ENCODE results near the gene AQP10. TPM values are rescaled to one million over a fixed set of nuclear protein-coding genes. Genes with fewer than 3 reads are reported as not detected.

AQP10 gene
- total RNA-seq, 2 donors from 2014 or later = 0.26 TPM; not detected in 1

GRCh38 chr1:154347961-154348360 lies 27.1 kb downstream of the AQP10 start:
- H3K36me3 ChIP-seq (replicated peaks in 1 of 2; ENCODE audit: insufficient read depth in 1 of 2, low read depth in 2 of 2) = peaks cover 0 to 3% of the 10 kb centered on the region in 2 donors

GRCh38 chr1:154348429-154349076 lies 27.7 kb downstream of the AQP10 start:
- Histone ChIP-seq H3K4me1 (peaks cover 25% of the 10 kb centered on the region), H3K27me3 (no peaks in the 10 kb centered on the region), H3K9me3 (no peaks in the 10 kb centered on the region), H3K27ac (no peak overlapping the region), H3K36me3 (replicated peaks in 1 of 2; ENCODE audit: insufficient read depth in 1 of 2, low read depth in 2 of 2) (peaks cover 0 to 3% of the 10 kb centered on the region in 2 donors), H3K4me3 (no peak overlapping the region)
- WGBS, 2 donors = 74 to 92% methylated on average over 3 to 24 of the region's 27 CpGs
- DNase-seq = no peak
- intact Hi-C loops (cut with DNase I) = no loop called here
- TF ChIP-seq POLR2A (IDR thresholded peaks at IDR 0.05) (no peak), CTCF (IDR thresholded peaks at IDR 0.05) (no peak)
- ATAC-seq = no peak

More at GRCh38 chr1:154347961-154348360, 27.1 kb downstream of the AQP10 start:
- TF ChIP-seq POLR2A (IDR thresholded peaks at IDR 0.05) (no peak), CTCF (IDR thresholded peaks at IDR 0.05) (no peak)
- Histone ChIP-seq H3K9me3 (no peaks in the 10 kb centered on the region), H3K27ac (no peak overlapping the region), H3K27me3 (no peaks in the 10 kb centered on the region), H3K4me3 (no peak overlapping the region), H3K4me1 (peaks cover 19% of the 10 kb centered on the region)
- WGBS, 2 donors = 77 to 89% methylated on average over 3 of the region's 3 CpGs
- ATAC-seq (no peak), DNase-seq (no peak)
- intact Hi-C loops (cut with DNase I) = no loop called here

- WGBS, 2 donors = 76 to 93% methylated on average over 3 to 7 of the region's 7 CpGs
- Histone ChIP-seq H3K9me3 (no peaks in the 10 kb centered on the region), H3K27ac (no peak overlapping the region), H3K36me3 (replicated peaks in 1 of 2; ENCODE audit: insufficient read depth in 1 of 2, low read depth in 2 of 2) (peaks cover 0 to 1% of the 10 kb centered on the region in 2 donors), H3K27me3 (no peaks in the 10 kb centered on the region), H3K4me3 (no peak overlapping the region), H3K4me1 (peaks cover 31% of the 10 kb centered on the region)
- TF ChIP-seq POLR2A (IDR thresholded peaks at IDR 0.05) = no peak
- TF ChIP-seq CTCF (IDR thresholded peaks at IDR 0.05) = no peak
- ATAC-seq (no peak), DNase-seq (no peak)
- intact Hi-C loops (cut with DNase I) = no loop called here
Measured at GRCh38 chr1:154349121-154349520, 28.2 kb downstream of the AQP10 start.

- H3K4me1 ChIP-seq = peaks cover 39% of the 10 kb centered on the region
Measured at GRCh38 chr1:154350383-154350782, 29.5 kb downstream of the AQP10 start.

More at GRCh38 chr1:154350383-154350782, 29.5 kb downstream of the AQP10 start:
- Histone ChIP-seq H3K36me3 (replicated peaks in 1 of 2; ENCODE audit: insufficient read depth in 1 of 2, low read depth in 2 of 2) (no peaks in the 10 kb centered on the region), H3K27me3 (no peaks in the 10 kb centered on the region), H3K9me3 (no peaks in the 10 kb centered on the region), H3K27ac (no peak overlapping the region), H3K4me3 (no peak overlapping the region)
- DNase-seq (no peak), ATAC-seq (no peak)
- intact Hi-C loops (cut with DNase I) = no loop called here
- TF ChIP-seq POLR2A (IDR thresholded peaks at IDR 0.05) (no peak), CTCF (IDR thresholded peaks at IDR 0.05) (no peak)
- WGBS, 2 donors = 77 to 79% methylated on average over 4 of the region's 4 CpGs

All from body of pancreas (tissue), 4 donors.